Stimulated activated CD8-positive, alpha-beta memory T cell treated with anti-CD3 and anti-CD28 coated beads, Interleukin-15, amount 100 ng/mL, for 1 hour (primary cell): ENCODE results near the gene PHACTR1.
"Not testable (repeated sequence)": the region's sequence is repeated elsewhere in the genome, so short reads cannot be mapped to it uniquely, and the experiment has no call there.

ENCODE experiments used
- DNase-seq: peaks from one replicate; pipeline ENCODE4 v3.0.0-alpha.2; 2020; ENCODE audit warnings: low read depth

The PHACTR1 gene

GRCh38 chr6:13239530-13240455 lies 523.2 kb downstream of the PHACTR1 start:
- DNase-seq = no peak

GRCh38 chr6:13241364-13241763 lies 524.8 kb downstream of the PHACTR1 start:
- no peak for DNase-seq

DNA sequence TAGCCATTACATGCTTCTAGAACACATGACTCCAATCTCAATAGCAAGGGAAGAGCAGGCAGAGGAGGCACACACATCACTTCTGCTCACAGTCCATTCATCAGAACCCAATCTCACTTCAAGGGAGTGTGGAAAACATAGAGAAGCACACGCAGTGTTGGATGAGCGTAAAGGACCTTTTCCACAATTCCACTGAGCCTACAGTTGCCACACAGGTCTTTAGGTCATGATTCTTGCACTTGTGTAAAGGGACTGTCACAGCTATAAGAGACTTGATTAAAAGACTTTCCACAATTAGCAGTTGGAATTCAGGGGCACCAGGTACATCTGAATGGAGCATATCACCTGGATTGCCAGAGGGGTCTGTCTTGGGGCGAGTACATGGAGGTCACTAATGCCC lies 525.6 kb downstream of the PHACTR1 start:
- DNase-seq = no peak

- DNase-seq = no peak
These were observed 526.0 kb downstream of the PHACTR1 start for GRCh38 chr6:13242590-13242989.

GRCh38 chr6:13243033-13243432 lies 526.5 kb downstream of the PHACTR1 start:
- no peak for DNase-seq

DNA sequence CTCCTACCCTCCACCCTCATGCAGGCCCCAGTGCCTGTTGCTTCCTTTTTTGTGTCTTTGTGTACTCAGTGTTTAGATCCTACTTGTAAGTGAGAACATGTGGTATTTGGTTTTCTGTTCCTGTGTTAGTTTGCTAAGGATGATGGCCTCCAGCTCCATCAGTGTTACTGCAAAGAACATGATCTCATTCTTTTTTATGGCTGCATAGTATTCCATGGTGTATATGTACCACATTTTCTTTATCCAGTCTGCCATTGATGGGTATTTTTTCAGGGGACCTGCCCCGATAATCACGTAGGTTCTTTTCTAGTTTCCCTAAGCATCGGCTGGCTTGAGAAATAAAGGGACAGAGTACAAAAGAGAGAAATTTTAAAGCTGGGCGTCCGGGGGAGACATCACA lies 527.2 kb downstream of the PHACTR1 start:
- not testable (repeated sequence) for DNase-seq

GRCh38 chr6:13247627-13248026 lies 531.1 kb downstream of the PHACTR1 start:
- DNase-seq = no peak

- DNase-seq = no peak
These were observed 531.5 kb downstream of the PHACTR1 start for GRCh38 chr6:13248053-13248452.

DNA sequence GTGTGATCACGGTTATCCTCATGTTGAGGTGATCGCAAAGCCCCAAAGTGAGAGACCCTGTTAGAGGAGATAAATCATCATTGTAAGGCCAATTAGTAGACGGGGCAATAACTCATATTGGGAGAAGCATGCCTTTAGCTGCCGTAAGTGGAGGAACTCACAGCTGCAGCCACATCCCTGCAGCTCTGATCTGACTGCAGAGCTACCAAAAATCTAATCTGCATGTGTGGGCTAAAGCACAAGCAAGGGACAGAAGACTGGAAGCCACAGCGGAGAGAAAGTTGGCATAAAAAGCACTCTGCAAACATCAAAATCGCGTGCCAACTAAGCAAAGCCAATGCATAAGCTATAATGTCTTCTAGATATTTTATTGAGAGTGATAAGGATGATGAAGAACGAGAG lies 532.0 kb downstream of the PHACTR1 start:
- no peak for DNase-seq

DNA sequence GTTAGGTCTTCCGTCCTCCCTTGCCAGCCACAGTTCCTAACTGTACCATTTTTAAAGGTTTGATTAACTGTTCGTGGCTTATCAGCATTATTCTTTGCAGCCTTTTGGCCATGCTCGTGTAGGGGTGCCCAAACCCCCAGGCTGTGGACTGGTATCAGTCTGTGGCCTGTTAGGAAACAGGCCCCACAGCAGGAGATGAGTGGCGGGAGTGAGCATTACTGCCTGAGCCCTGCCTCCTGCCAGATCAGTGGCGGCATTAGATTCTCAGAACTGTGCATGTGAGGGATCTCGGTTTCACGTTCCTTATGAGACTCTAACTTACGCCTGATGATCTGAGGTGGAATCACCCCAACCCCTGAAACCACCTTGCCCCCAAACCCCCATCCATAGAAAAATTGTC lies 532.4 kb downstream of the PHACTR1 start:
- no peak for DNase-seq

- DNase-seq = no peak
These were observed 533.2 kb downstream of the PHACTR1 start for GRCh38 chr6:13249817-13250216.

- DNase-seq = no peak
These were observed 534.1 kb downstream of the PHACTR1 start for GRCh38 chr6:13250703-13251102.

GRCh38 chr6:13251242-13251641 lies 534.7 kb downstream of the PHACTR1 start:
- no peak for DNase-seq

GRCh38 chr6:13252790-13253189 lies 536.2 kb downstream of the PHACTR1 start:
- DNase-seq = no peak

- DNase-seq = no peak
These were observed 536.7 kb downstream of the PHACTR1 start for GRCh38 chr6:13253272-13253671.

DNA sequence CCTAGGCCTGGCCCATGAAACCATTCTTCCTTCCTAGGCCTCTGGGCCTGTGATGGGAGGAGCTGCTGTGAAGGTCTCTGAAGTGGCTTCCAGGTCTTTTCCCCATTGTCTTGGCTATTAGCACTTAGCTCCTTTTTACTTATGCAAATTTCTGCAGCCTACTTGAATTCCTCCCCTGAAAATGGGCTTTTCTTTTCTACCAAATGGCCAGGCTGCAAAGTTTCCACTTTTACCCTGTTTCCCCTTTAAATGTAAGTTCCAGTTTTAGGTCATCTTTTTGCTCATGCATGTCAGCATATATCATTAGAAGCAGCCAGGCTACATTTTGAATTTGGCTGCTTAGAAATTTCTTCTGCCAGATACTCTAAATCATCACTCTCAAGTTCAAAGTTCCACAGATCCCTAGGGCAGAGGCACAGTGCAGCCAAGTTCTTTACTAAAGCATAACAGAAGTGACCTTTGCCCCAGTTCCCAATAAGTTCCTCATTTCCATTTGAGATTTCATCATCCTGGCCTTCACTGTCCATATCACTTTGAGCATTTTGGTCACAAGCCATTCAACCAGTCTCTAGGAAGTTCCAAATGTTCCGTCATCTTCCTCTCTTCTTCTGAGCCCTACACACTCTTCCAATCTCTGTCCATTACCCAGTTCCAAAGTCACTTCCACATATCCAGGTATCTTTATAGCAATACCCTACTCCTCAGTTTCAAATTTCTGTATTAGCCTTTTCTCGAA lies 539.9 kb downstream of the PHACTR1 start:
- DNase-seq = no peak

- no peak for DNase-seq
These were observed 542.8 kb downstream of the PHACTR1 start for GRCh38 chr6:13259393-13259792.

GRCh38 chr6:13260101-13260598 lies 543.6 kb downstream of the PHACTR1 start:
- no peak for DNase-seq

GRCh38 chr6:13260831-13261230 lies 544.3 kb downstream of the PHACTR1 start:
- DNase-seq = no peak

GRCh38 chr6:13261464-13261994 lies 545.0 kb downstream of the PHACTR1 start:
- DNase-seq = no peak

- no peak for DNase-seq
These were observed 546.0 kb downstream of the PHACTR1 start for GRCh38 chr6:13262302-13263230.

GRCh38 chr6:13263669-13264068 lies 547.1 kb downstream of the PHACTR1 start:
- no peak for DNase-seq
